HuH-7.5 (cell line): ENCODE data around the gene ZNF521.
"Not testable (repeated sequence)": the region's sequence is repeated elsewhere in the genome, so short reads cannot be mapped to it uniquely, and the experiment has no call there.

Experiments
- DNase-seq: peaks from one replicate; pipeline ENCODE4 v3.0.0; 2011; ENCODE audit warnings: low spot score

Gene ZNF521

GRCh38 chr18:25288340-25288938 lies 63.5 kb downstream of the ZNF521 start:
- no peak for DNase-seq

- DNase-seq: no peak
These were observed 64.9 kb downstream of the ZNF521 start for GRCh38 chr18:25287106-25287505.

GRCh38 chr18:25284861-25285550 lies 67.0 kb downstream of the ZNF521 start:
- no peak for DNase-seq

GRCh38 chr18:25284281-25284680 lies 67.7 kb downstream of the ZNF521 start:
- no peak for DNase-seq

- no peak for DNase-seq
These were observed 68.2 kb downstream of the ZNF521 start for GRCh38 chr18:25283781-25284180.

- DNase-seq: peak; percentile 2
These were observed 68.9 kb downstream of the ZNF521 start for GRCh38 chr18:25282896-25283703.

- no peak for DNase-seq
These were observed 69.7 kb downstream of the ZNF521 start for GRCh38 chr18:25282282-25282681.

GRCh38 chr18:25281556-25281955 lies 70.4 kb downstream of the ZNF521 start:
- no peak for DNase-seq

GRCh38 chr18:25279961-25280360 lies 72.0 kb downstream of the ZNF521 start:
- DNase-seq: no peak

GRCh38 chr18:25279556-25279955 lies 72.4 kb downstream of the ZNF521 start:
- DNase-seq: no peak

GRCh38 chr18:25279133-25279532 lies 72.8 kb downstream of the ZNF521 start:
- no peak for DNase-seq

- no peak for DNase-seq
These were observed 73.6 kb downstream of the ZNF521 start for GRCh38 chr18:25278394-25278793.

GRCh38 chr18:25275412-25276001 lies 76.5 kb downstream of the ZNF521 start:
- no peak for DNase-seq

- DNase-seq: no peak
These were observed 77.0 kb downstream of the ZNF521 start for GRCh38 chr18:25274926-25275325.

- DNase-seq: not testable (repeated sequence)
These were observed 84.9 kb downstream of the ZNF521 start for GRCh38 chr18:25266931-25267527.

GRCh38 chr18:25262920-25263319 lies 89.0 kb downstream of the ZNF521 start:
- no peak for DNase-seq

GRCh38 chr18:25261768-25262167 lies 90.2 kb downstream of the ZNF521 start:
- no peak for DNase-seq

GRCh38 chr18:25256439-25256838 lies 95.5 kb downstream of the ZNF521 start:
- DNase-seq: no peak

- DNase-seq: no peak
These were observed 98.2 kb downstream of the ZNF521 start for GRCh38 chr18:25253779-25254178.

GRCh38 chr18:25253136-25253535 lies 98.8 kb downstream of the ZNF521 start:
- no peak for DNase-seq

GRCh38 chr18:25251068-25251467 lies 100.9 kb downstream of the ZNF521 start:
- no peak for DNase-seq

GRCh38 chr18:25250474-25250851 lies 101.5 kb downstream of the ZNF521 start:
- DNase-seq: no peak
